Smooth muscle cell (in vitro differentiated cells): ENCODE data around the gene GATAD2A. TPM values are rescaled to one million over a fixed set of nuclear protein-coding genes. Genes with fewer than 3 reads are reported as not detected.

Source experiments
- DNase-seq: peaks from one replicate; lab custom pipeline; 2025; ENCODE audit not compliant: unreplicated experiment; lab: John Stamatoyannopoulos, UW
- H2AFZ ChIP-seq: fragments of 200-600 bp; sonication (generic); 2 replicates; pipeline ENCODE4 v1.6.0; 2016; ENCODE audit warnings: antibody characterized with exemption, low read depth, mild to moderate bottlenecking
- H3F3A ChIP-seq: fragments of 200-600 bp; sonication (generic); 2 replicates; pipeline ENCODE4 v1.6.0; 2017; ENCODE audit warnings: antibody characterized with exemption, low read depth
- H3K27ac ChIP-seq: fragments of 200-600 bp; sonication (generic); 2 replicates; pipeline ENCODE4 v1.5.1; 2016; ENCODE audit warnings: low read depth, mild to moderate bottlenecking
- H3K27me3 ChIP-seq: fragments of 200-600 bp; sonication (generic); 2 replicates; pipeline ENCODE4 v1.6.1; 2016; ENCODE audit warnings: low read depth, mild to moderate bottlenecking
- H3K36me3 ChIP-seq: fragments of 200-600 bp; sonication (generic); 2 replicates; pipeline ENCODE4 v1.5.1; 2016; ENCODE audit warnings: low read depth
- H3K4me1 ChIP-seq: fragments of 200-600 bp; sonication (generic); 2 replicates; pipeline ENCODE4 v1.5.1; 2016; ENCODE audit warnings: low read depth
- H3K4me2 ChIP-seq: fragments of 200-600 bp; sonication (generic); 2 replicates; pipeline ENCODE4 v1.6.0; 2016; ENCODE audit warnings: mild to moderate bottlenecking
- H3K4me3 ChIP-seq: fragments of 200-600 bp; sonication (generic); 2 replicates; pipeline ENCODE4 v1.5.1; 2016; ENCODE audit warnings: mild to moderate bottlenecking
- H3K79me2 ChIP-seq: fragments of 200-600 bp; sonication (generic); 2 replicates; pipeline ENCODE4 v1.6.0; 2016; ENCODE audit warnings: low read depth, mild to moderate bottlenecking
- H3K9ac ChIP-seq: fragments of 200-600 bp; sonication (generic); 2 replicates; pipeline ENCODE4 v1.6.0; 2016; ENCODE audit warnings: low read depth
- H3K9me3 ChIP-seq: fragments of 200-600 bp; sonication (generic); replicated peaks from 2 replicates; pipeline ENCODE4 v1.5.1; 2016; ENCODE audit warnings: low read depth
- H4K20me1 ChIP-seq: fragments of 200-600 bp; sonication (generic); 2 replicates; pipeline ENCODE4 v1.6.0; 2016; ENCODE audit warnings: low read depth
- WGBS: methylation state at CpG from one replicate; pipeline ENCODE4 v1.1.7; 2016; ENCODE audit warnings: low lambda C conversion rate; 5-methylcytosine and 5-hydroxymethylcytosine counted together
- polyA plus RNA-seq: library from polyadenylated mRNA; unstranded; fragments of >200 nt; fragmentation: Nextera tagmentation; extraction: Ambion mirVana; gene quantifications from 2 replicates; pipeline ENCODE4 v1.2.1, GENCODE V29; 2016
- total RNA-seq: library from RNA; depleted of rRNA; stranded (reverse); fragments of >200 nt; gene quantifications from 2 replicates; pipeline ENCODE4 v1.2.3, GENCODE V29; 2014
- TF ChIP-seq, protein P1 (sequence below): fragments of 200-600 bp; sonication (generic); IDR thresholded peaks from 2 replicates; pipeline ENCODE4 v1.5.1; 2017; ENCODE audit warnings: borderline replicate concordance, mild to moderate bottlenecking, antibody characterized with exemption; ENCODE audit not compliant: insufficient read depth, poor library complexity, severe bottlenecking

Gene GATAD2A
- total and polyA plus RNA-seq, 2 experiments from 2014 or later: 26.8 to 27.0 TPM

DNA sequence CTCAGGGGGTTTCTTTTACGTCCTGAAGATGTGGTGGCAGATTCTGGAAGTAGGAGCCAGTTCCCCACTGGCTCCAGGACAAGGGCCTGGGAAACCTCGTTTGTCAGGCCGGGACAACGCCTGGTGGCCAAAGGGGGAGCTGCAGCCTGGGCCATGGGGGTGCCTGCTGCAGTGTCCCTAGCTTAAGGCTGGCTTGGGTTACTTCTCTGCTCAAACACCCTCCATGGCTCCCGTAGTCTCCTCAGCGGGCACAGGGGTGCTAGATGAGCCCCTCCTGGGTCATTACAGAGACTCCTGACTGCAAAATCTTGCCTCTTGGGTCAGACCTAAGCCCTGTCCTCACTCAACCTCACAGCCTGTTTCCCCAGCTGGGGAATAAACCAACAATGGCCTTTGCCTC is 147.3 kb downstream of the GATAD2A start:
- DNase-seq: no peak
- WGBS: 61% methylated on average over 6 of the region's 6 CpGs
- H3K79me2 ChIP-seq: no peaks in the 10 kb centered on the region

DNA sequence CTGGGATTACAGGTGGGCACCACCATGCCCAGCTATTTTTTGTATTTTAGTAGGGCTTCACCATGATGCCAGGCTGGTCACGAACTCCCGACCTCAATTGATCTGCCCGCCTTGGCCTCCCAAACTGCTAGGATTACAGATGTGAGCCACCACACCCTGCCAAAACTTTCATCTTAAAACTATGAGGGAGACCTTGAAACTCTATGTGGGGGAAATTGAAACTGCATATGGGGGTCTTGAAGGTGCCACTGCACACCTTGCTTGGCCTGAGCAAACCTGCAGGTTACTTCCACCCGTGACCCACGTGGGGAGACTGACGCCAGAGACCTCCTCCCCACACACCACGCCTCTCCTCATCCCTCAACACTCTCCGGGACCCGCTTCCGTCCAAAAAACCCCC is 148.2 kb downstream of the GATAD2A start:
- Histone ChIP-seq H3K79me2 (no peaks in the 10 kb centered on the region), H3K36me3 (no peaks in the 10 kb centered on the region), H3K9ac (no peak overlapping the region), H3K27me3 (no peaks in the 10 kb centered on the region), H4K20me1 (no peaks in the 10 kb centered on the region), H3K27ac (no peak overlapping the region), H3F3A (no peaks in the 10 kb centered on the region), H2AFZ (no peak overlapping the region), H3K4me2 (no peak overlapping the region), H3K9me3 (no peaks in the 10 kb centered on the region), H3K4me1 (peaks cover 6% of the 10 kb centered on the region), H3K4me3 (no peak overlapping the region)
- TF ChIP-seq, protein P1, sequence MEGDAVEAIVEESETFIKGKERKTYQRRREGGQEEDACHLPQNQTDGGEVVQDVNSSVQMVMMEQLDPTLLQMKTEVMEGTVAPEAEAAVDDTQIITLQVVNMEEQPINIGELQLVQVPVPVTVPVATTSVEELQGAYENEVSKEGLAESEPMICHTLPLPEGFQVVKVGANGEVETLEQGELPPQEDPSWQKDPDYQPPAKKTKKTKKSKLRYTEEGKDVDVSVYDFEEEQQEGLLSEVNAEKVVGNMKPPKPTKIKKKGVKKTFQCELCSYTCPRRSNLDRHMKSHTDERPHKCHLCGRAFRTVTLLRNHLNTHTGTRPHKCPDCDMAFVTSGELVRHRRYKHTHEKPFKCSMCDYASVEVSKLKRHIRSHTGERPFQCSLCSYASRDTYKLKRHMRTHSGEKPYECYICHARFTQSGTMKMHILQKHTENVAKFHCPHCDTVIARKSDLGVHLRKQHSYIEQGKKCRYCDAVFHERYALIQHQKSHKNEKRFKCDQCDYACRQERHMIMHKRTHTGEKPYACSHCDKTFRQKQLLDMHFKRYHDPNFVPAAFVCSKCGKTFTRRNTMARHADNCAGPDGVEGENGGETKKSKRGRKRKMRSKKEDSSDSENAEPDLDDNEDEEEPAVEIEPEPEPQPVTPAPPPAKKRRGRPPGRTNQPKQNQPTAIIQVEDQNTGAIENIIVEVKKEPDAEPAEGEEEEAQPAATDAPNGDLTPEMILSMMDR: no peak
- no peak for DNase-seq
- WGBS: 93% methylated on average over 10 of the region's 10 CpGs

More for the DNA sequence above, 147.3 kb downstream of the GATAD2A start:
- Histone ChIP-seq H4K20me1 (no peaks in the 10 kb centered on the region), H3F3A (no peaks in the 10 kb centered on the region), H3K9me3 (no peaks in the 10 kb centered on the region), H3K4me3 (no peak overlapping the region), H3K9ac (no peak overlapping the region), H3K27ac (no peak overlapping the region), H3K4me1 (peaks cover 12% of the 10 kb centered on the region), H3K36me3 (no peaks in the 10 kb centered on the region), H2AFZ (no peak overlapping the region), H3K4me2 (no peak overlapping the region), H3K27me3 (no peaks in the 10 kb centered on the region)
- TF ChIP-seq, protein P1: peak; percentile 60

DNA sequence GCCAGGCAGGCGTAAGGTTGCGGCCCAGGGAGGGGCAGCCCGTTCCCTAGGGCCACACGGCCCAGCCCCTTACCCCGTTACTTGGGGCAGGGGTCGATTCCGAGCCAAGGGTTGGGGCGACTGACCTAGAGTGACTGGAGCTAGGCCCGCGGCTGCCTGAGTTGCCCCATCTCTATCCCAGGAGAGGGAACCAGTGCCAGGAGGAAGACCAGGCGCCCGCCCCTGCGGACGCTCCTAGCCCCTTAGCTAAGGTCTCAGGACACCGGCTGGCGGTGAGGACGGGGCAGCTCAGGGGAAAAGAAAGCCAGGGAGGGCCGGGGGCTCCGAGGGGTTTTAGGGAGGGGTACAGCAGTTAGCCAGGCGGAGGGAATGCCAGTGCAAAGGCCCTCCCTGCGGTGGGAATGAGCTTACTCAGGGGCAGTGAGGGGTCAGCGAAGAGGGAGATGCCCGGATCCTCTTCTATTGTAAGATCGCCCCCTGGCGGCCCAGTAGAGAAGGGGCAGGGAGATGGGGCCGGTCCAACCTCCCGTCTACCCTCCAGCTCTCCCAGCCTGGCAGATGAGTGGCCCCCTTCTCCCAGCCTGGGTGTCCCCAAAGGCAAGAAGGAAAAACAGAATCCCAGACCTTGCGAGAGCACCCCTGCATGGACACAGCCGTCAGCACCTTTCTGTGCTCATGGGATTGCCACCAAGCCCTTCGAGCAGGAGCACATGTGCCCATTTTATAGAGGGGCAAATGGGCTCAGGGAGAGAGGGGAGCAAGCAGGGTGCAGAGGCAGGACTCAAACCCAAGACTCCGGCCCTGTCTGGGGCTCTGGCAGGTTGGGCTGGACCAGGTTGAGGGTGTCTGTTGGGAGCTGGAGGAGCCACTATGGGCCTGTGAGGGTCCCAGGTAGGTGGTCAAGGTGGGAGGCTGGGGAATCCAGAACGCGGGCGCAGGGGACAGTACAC is 148.9 kb downstream of the GATAD2A start:
- DNase-seq: peak; percentile 9
- TF ChIP-seq, protein P1: peak; percentile 69
- H3K79me2 ChIP-seq: no peaks in the 10 kb centered on the region
- H3F3A ChIP-seq: no peaks in the 10 kb centered on the region
- no peaks in the 10 kb centered on the region for H3K27me3 ChIP-seq
- H3K9ac ChIP-seq: no peak overlapping the region
- H2AFZ ChIP-seq: no peak overlapping the region
- H3K4me2 ChIP-seq: no peak overlapping the region
- peaks cover 3% of the 10 kb centered on the region for H3K4me1 ChIP-seq
- H4K20me1 ChIP-seq: no peaks in the 10 kb centered on the region
- no peak overlapping the region for H3K27ac ChIP-seq
- H3K4me3 ChIP-seq: no peak overlapping the region
- no peaks in the 10 kb centered on the region for H3K9me3 ChIP-seq
- 77% methylated on average over 29 of the region's 34 CpGs for WGBS
- H3K36me3 ChIP-seq: no peaks in the 10 kb centered on the region
